Measurements from ENCODE around the gene SLC41A1.

DNA sequence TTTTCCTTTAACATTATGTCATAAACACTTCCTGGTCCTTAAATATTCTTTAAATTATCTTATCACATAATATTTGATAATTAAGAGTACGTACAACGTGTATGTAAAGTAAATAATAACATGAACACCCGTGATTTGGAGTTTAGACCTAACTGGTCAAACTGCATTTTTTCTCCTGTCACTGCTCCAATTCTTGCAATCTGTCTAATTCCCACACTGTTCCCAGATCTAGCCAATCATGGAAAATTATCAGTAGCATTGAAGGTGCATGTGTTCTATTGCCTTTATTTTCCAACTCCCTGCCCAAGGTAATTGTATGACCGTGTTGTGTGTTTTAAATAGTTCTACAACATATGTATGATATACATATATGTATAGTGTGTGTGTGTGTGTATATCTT is 39.0 kb upstream of the SLC41A1 start:
- TF ChIP-seq, protein P1, sequence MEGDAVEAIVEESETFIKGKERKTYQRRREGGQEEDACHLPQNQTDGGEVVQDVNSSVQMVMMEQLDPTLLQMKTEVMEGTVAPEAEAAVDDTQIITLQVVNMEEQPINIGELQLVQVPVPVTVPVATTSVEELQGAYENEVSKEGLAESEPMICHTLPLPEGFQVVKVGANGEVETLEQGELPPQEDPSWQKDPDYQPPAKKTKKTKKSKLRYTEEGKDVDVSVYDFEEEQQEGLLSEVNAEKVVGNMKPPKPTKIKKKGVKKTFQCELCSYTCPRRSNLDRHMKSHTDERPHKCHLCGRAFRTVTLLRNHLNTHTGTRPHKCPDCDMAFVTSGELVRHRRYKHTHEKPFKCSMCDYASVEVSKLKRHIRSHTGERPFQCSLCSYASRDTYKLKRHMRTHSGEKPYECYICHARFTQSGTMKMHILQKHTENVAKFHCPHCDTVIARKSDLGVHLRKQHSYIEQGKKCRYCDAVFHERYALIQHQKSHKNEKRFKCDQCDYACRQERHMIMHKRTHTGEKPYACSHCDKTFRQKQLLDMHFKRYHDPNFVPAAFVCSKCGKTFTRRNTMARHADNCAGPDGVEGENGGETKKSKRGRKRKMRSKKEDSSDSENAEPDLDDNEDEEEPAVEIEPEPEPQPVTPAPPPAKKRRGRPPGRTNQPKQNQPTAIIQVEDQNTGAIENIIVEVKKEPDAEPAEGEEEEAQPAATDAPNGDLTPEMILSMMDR (IDR thresholded peaks at IDR 0.05) = no peak
- TF ChIP-seq POLR2A (IDR thresholded peaks at IDR 0.05) = no peak

Measured in gastroesophageal sphincter (tissue), 3 donors.